SK-N-SH (cell line): Measurements from ENCODE around the gene KLHDC3.

Experiments used
- GATA2 ChIP-seq: sonication (generic); formaldehyde crosslinking; IDR thresholded peaks from 2 replicates; pipeline ENCODE4 v1.5.0; 2020; ENCODE audit warnings: mild to moderate bottlenecking, missing genetic modification reagents
- TF ChIP-seq, protein P1 (sequence below): IDR thresholded peaks from 2 replicates; pipeline ENCODE4 v1.4.0; 2012; ENCODE audit warnings: low read depth

DNA sequence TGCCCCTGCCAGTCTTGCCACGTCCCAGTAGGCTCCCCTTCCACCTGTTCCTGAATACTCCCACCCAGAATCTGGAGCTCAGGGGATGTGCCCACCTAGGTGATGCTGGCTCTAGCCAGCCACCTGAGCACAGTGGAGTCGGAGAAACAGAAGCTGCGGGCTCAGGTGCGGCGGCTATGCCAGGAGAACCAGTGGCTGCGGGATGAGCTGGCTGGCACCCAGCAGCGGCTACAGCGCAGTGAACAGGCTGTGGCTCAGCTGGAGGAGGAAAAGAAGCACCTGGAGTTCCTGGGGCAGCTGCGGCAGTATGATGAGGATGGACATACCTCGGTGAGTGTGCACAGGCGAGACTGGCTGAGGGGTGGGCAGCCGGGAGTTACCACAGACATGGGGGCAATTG is 48.8 kb downstream of the KLHDC3 start:
- TF ChIP-seq, protein P1, sequence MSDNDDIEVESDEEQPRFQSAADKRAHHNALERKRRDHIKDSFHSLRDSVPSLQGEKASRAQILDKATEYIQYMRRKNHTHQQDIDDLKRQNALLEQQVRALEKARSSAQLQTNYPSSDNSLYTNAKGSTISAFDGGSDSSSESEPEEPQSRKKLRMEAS = no peak
- no peak for TF ChIP-seq GATA2 (CRISPR knock-in tag)
